H1 (cell line): ENCODE data around the gene NPIPB4. TPM values are rescaled to one million over a fixed set of nuclear protein-coding genes. Genes with fewer than 3 reads are reported as not detected.
"Not testable (repeated sequence)": the region's sequence is repeated elsewhere in the genome, so short reads cannot be mapped to it uniquely, and the experiment has no call there.

ENCODE experiments used
- CTCF ChIA-PET: fragments of 300-600 bp; sonication (Branson Sonifier 250); formaldehyde crosslinking; loops from one replicate; lab custom pipeline; 2021; ENCODE audit not compliant: partially characterized antibody; lab: Charles Lee
- POLR2A ChIA-PET: fragments of 300-600 bp; sonication (Branson Sonifier 250); formaldehyde crosslinking; loops from one replicate; lab custom pipeline; 2021; ENCODE audit warnings: inconsistent platforms; ENCODE audit not compliant: partially characterized antibody; lab: Charles Lee
- DNase-seq, 2 experiments: peaks; one replicate each; pipeline versions ENCODE4 v3.0.0 to v3.0.0-alpha.2; 2010 to 2022; ENCODE audit warnings: low spot score in 2 of 2, low read depth in 1 of 2, mixed read lengths in 1 of 2
- FAIRE-seq: peaks from 2 replicates; lab custom pipeline; 2011; peaks lifted over from hg19 to GRCh38; lab: Jason Lieb, UNC
- H2AFZ ChIP-seq: 2 replicates; pipeline ENCODE4 v1.8.1; 2012; ENCODE audit warnings: low read length, inconsistent platforms
- H2AK5ac ChIP-seq: 2 replicates; pipeline ENCODE4 v1.6.1; 2013; ENCODE audit warnings: low read depth, low read length
- H2BK120ac ChIP-seq: replicated peaks from 2 replicates; pipeline ENCODE3; 2013; ENCODE audit warnings: low read depth, low read length, inconsistent platforms
- H2BK12ac ChIP-seq: 2 replicates; pipeline ENCODE4 v1.6.1; 2013; ENCODE audit warnings: low read depth, low read length
- H2BK15ac ChIP-seq: 2 replicates; pipeline ENCODE4 v1.6.1; 2013; ENCODE audit warnings: low read length
- H2BK20ac ChIP-seq: 2 replicates; pipeline ENCODE4 v1.6.1; 2013; ENCODE audit warnings: low read length
- H2BK5ac ChIP-seq: 2 replicates; pipeline ENCODE4 v1.6.1; 2013; ENCODE audit warnings: low read depth, low read length
- H3K14ac ChIP-seq: 2 replicates; pipeline ENCODE4 v1.6.1; 2013; ENCODE audit warnings: inconsistent platforms; ENCODE audit not compliant: insufficient read length
- H3K18ac ChIP-seq: 2 replicates; pipeline ENCODE4 v1.6.1; 2013; ENCODE audit warnings: low read length; ENCODE audit errors: extremely low read depth
- H3K23ac ChIP-seq: 2 replicates; pipeline ENCODE4 v1.6.1; 2013; ENCODE audit warnings: inconsistent platforms; ENCODE audit not compliant: insufficient read length
- H3K23me2 ChIP-seq: 2 replicates; pipeline ENCODE4 v1.6.1; 2013; ENCODE audit warnings: low read depth, low read length
- H3K27ac ChIP-seq: 2 replicates; pipeline ENCODE4 v1.6.1; 2011; ENCODE audit warnings: low read depth, low read length, inconsistent platforms
- H3K27me3 ChIP-seq, 4 experiments: replicated peaks in 1 of 4; 1 replicate in 1 of 4; 2 replicates in 3 of 4; pipeline versions ENCODE4 v1.6.1 to v1.8.1; 2011 to 2013; ENCODE audit warnings: low read length in 3 of 4, mild to moderate bottlenecking in 3 of 4, inconsistent platforms in 2 of 4, mixed read lengths in 2 of 4, moderate library complexity in 1 of 4; ENCODE audit not compliant: control insufficient read depth in 3 of 4, insufficient read depth in 3 of 4; ENCODE audit errors: extremely low read depth in 1 of 4
- H3K36me3 ChIP-seq, 4 experiments: 2 replicates each; pipeline versions ENCODE4 v1.6.1 to v1.8.1; 2011 to 2013; ENCODE audit warnings: mild to moderate bottlenecking in 4 of 4, low read length in 3 of 4, moderate library complexity in 2 of 4, control low read depth in 1 of 4, inconsistent platforms in 1 of 4; ENCODE audit not compliant: insufficient read depth in 4 of 4, control insufficient read depth in 2 of 4
- H3K4ac ChIP-seq: replicated peaks from 2 replicates; pipeline ENCODE3; 2013; ENCODE audit warnings: low read length, low read depth, mixed read lengths, inconsistent platforms; ENCODE audit not compliant: insufficient read length
- H3K4me1 ChIP-seq, 4 experiments: replicated peaks in 1 of 4; 1 replicate in 1 of 4; 2 replicates in 3 of 4; pipeline versions ENCODE4 v1.6.1 to v1.8.1; 2011 to 2013; ENCODE audit warnings: low read length in 3 of 4, inconsistent platforms in 2 of 4, mixed read lengths in 1 of 4; ENCODE audit not compliant: insufficient read depth in 4 of 4, control insufficient read depth in 3 of 4
- H3K4me2 ChIP-seq, 2 experiments: 2 replicates each; pipeline versions ENCODE4 v1.6.1 to v1.8.1; 2011 to 2013; ENCODE audit warnings: low read depth in 2 of 2, low read length in 2 of 2, control low read depth in 1 of 2, inconsistent platforms in 1 of 2, mild to moderate bottlenecking in 1 of 2; ENCODE audit not compliant: insufficient read depth in 1 of 2
- H3K4me3 ChIP-seq, 4 experiments: fragments of 200-600, 300-600 bp in 1 of 4; sonication (generic), shearing (Covaris generic), sonication (Bioruptor Twin) in 1 of 4; 2 replicates each; pipeline versions ENCODE4 v1.5.1 to v1.8.1; 2011 to 2016; ENCODE audit warnings: low read length in 4 of 4, low read depth in 3 of 4, control low read depth in 2 of 4, inconsistent platforms in 2 of 4, mild to moderate bottlenecking in 2 of 4, mixed read lengths in 1 of 4, moderate library complexity in 1 of 4; ENCODE audit not compliant: insufficient read depth in 2 of 4; ENCODE audit errors: extremely low read depth in 1 of 4
- H3K56ac ChIP-seq: replicated peaks from 2 replicates; pipeline ENCODE3; 2013; ENCODE audit warnings: low read depth, mild to moderate bottlenecking, mixed read lengths, low read length, inconsistent platforms; ENCODE audit not compliant: insufficient read length
- H3K79me1 ChIP-seq: 2 replicates; pipeline ENCODE4 v1.6.1; 2013; ENCODE audit warnings: low read depth, low read length, control low read depth
- H3K79me2 ChIP-seq, 2 experiments: 2 replicates each; pipeline versions ENCODE4 v1.6.1 to v1.8.1; 2012 to 2013; ENCODE audit warnings: low read length in 2 of 2, mild to moderate bottlenecking in 2 of 2, inconsistent platforms in 1 of 2; ENCODE audit not compliant: insufficient read depth in 2 of 2, control insufficient read depth in 1 of 2
- H3K9ac ChIP-seq, 4 experiments: replicated peaks in 1 of 4; 1 replicate in 1 of 4; 2 replicates in 3 of 4; pipeline versions ENCODE4 v1.6.1 to v1.8.1; 2011 to 2013; ENCODE audit warnings: low read depth in 3 of 4, low read length in 3 of 4, control low read depth in 2 of 4, mild to moderate bottlenecking in 2 of 4, moderate library complexity in 2 of 4, inconsistent platforms in 1 of 4; ENCODE audit errors: extremely low read depth in 1 of 4
- H3K9me3 ChIP-seq, 2 experiments: 2 replicates each; pipeline versions ENCODE4 v1.6.1 to v1.8.1; 2012 to 2013; ENCODE audit warnings: mild to moderate bottlenecking in 2 of 2, moderate library complexity in 2 of 2, control low read depth in 1 of 2, inconsistent platforms in 1 of 2, low read depth in 1 of 2, low read length in 1 of 2, mixed read lengths in 1 of 2; ENCODE audit not compliant: insufficient read depth in 2 of 2
- H4K20me1 ChIP-seq, 2 experiments: replicated peaks in 1 of 2; 2 replicates each; pipeline versions ENCODE3 to v1.8.1; 2011 to 2013; ENCODE audit warnings: inconsistent platforms in 2 of 2, low read length in 2 of 2, mild to moderate bottlenecking in 1 of 2; ENCODE audit not compliant: insufficient read depth in 2 of 2, control insufficient read depth in 1 of 2
- H4K5ac ChIP-seq: 2 replicates; pipeline ENCODE4 v1.6.1; 2013; ENCODE audit warnings: low read length, low read depth, mixed read lengths, inconsistent platforms; ENCODE audit not compliant: insufficient read length
- H4K8ac ChIP-seq: 2 replicates; pipeline ENCODE4 v1.8.0; 2013; ENCODE audit warnings: mild to moderate bottlenecking, moderate library complexity, low read length, inconsistent platforms; ENCODE audit not compliant: insufficient read depth; ENCODE audit errors: extremely low read depth
- H4K91ac ChIP-seq: replicated peaks from 2 replicates; pipeline ENCODE3; 2013; ENCODE audit warnings: low read length, mixed read lengths, inconsistent platforms; ENCODE audit not compliant: insufficient read length
- WGBS, 2 experiments: shearing (Covaris generic) in 1 of 2; methylation state at CpG; one replicate each; pipeline versions ENCODE4 v1.1.6 to v1.1.7; 2013 to 2015; ENCODE audit warnings: low lambda C conversion rate in 2 of 2, mixed read lengths in 2 of 2, inconsistent platforms in 1 of 2, low coverage in 1 of 2, missing lambda C conversion rate in 1 of 2; ENCODE audit not compliant: insufficient replicate concordance in 2 of 2, insufficient coverage in 1 of 2, insufficient read length in 1 of 2; ENCODE audit errors: extremely low coverage in 1 of 2, missing lambda C conversion rate in 1 of 2; 5-methylcytosine and 5-hydroxymethylcytosine counted together
- polyA plus RNA-seq, 7 experiments: library from polyadenylated mRNA; depleted of rRNA in 3 of 7; stranded (reverse) in 5 of 7; unstranded in 2 of 7; fragments of >200 nt in 5 of 7; fragments of 200-250 nt in 2 of 7; gene quantifications; 1 replicate in 5 of 7; 2 replicates in 1 of 7; 4 replicates in 1 of 7; pipeline versions ENCODE4 v1.2.1 to v1.2.3, GENCODE V29; 2011 to 2013; ENCODE audit warnings: missing spikeins in 2 of 7, mixed read lengths in 2 of 7
- total RNA-seq: library from RNA; stranded (reverse); fragmentation: NEBNext Ultra II Directional; extraction: Animal tissue kit (Norgen Biotek cat#: 25700); gene quantifications from 2 replicates; pipeline ENCODE4 v1.2.1, GENCODE V29; 2021

NPIPB4 gene
- total and polyA plus RNA-seq, 2 of the 8 experiments (the other 6 are each of a cell fraction or from before 2014, with no cell fraction given), result 27.7 to 101 TPM

DNA sequence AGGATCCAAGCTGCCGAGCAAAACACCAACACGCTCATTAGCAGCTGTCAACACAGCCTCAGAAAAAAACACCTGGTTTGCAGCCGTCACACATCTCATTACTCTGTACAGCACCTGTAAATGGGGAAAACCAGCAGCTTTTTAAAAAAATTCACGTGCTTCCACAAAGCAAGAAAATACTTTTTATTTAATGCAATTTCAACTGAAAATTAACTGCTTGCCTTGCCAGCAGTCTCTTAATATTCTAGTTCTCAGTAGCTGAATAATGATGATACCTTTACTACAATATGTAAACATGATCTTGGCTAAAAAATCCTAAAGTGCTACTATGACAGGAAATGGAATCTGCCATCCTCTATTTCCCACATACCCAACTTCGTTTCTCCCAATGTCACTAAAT lies 41.4 kb upstream of the NPIPB4 start:
- H2BK20ac ChIP-seq, H3K36me3 ChIP-seq, H3K79me1 ChIP-seq, H3K9me3 ChIP-seq, H3K18ac ChIP-seq, H2BK12ac ChIP-seq, H3K4me1 ChIP-seq, H3K23me2 ChIP-seq, H3K27me3 ChIP-seq, H3K4me2 ChIP-seq, FAIRE-seq, H2BK5ac ChIP-seq, H3K27ac ChIP-seq, H2AFZ ChIP-seq, H3K4me3 ChIP-seq, H3K14ac ChIP-seq, H4K91ac ChIP-seq, H3K4ac ChIP-seq, H2BK120ac ChIP-seq, H4K20me1 ChIP-seq, POLR2A ChIA-PET, H3K79me2 ChIP-seq, DNase-seq, H2BK15ac ChIP-seq, H3K56ac ChIP-seq, CTCF ChIA-PET, H4K5ac ChIP-seq, H3K9ac ChIP-seq, H4K8ac ChIP-seq, H3K23ac ChIP-seq, H2AK5ac ChIP-seq: not testable (repeated sequence)
- 83% methylated on average over 4 of the region's 5 CpGs; no CpG with 5 or more reads in 1 of the 2 experiments for WGBS, 2 experiments

DNA sequence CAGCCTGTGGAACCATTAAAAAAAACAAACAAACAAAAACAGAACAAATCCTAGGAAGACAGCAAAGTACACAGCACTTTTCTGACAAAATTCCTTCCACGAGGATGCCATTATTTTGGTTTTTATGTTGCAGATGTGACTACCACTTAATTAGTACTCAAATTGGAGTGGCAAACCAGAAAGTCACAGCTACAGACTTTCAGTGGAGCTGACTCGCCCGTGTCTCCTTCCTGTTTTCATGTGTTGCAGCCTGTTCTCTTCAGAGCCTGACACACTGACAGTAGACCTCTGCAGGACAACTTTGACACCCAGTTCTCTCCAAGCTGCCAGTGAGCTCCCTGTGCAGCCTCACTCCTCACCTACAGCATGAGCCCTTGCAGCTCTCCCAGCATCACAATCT lies 24.4 kb upstream of the NPIPB4 start:
- H4K20me1 ChIP-seq, H3K56ac ChIP-seq, H3K79me1 ChIP-seq, H3K14ac ChIP-seq, FAIRE-seq, H3K4me2 ChIP-seq, H2AFZ ChIP-seq, H3K4me1 ChIP-seq, H2AK5ac ChIP-seq, DNase-seq, H2BK5ac ChIP-seq, H4K8ac ChIP-seq, H4K91ac ChIP-seq, H3K23me2 ChIP-seq, H3K27me3 ChIP-seq, H3K23ac ChIP-seq, H2BK15ac ChIP-seq, H2BK20ac ChIP-seq, H2BK12ac ChIP-seq, H2BK120ac ChIP-seq, H3K79me2 ChIP-seq, H3K27ac ChIP-seq, H3K18ac ChIP-seq, H4K5ac ChIP-seq, H3K36me3 ChIP-seq, H3K9me3 ChIP-seq, CTCF ChIA-PET, H3K4me3 ChIP-seq, H3K9ac ChIP-seq, H3K4ac ChIP-seq, POLR2A ChIA-PET: not testable (repeated sequence)
- 67% methylated on average over 3 of the region's 3 CpGs; no CpG with 5 or more reads in 1 of the 2 experiments for WGBS, 2 experiments
